ENCODE results near the gene NAP1L3.

DNA sequence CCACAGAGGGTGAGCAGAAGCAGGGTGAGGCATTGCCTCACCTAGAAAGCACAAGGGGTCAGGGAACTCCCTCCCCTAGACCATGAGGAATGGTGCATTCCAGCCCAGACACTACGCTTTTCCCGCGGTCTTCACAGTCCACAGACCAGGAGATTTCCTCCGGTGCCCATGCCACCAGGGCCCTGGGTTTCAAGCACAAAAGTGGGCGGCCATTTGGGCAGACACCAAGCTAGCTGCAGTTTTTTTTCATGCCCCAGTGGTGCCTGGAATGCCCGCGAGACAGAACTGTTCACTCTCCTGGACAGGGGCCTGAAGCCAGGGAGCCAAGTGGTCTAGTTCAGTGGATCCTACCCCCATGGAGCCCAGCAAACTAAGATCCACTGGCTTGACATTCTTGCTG is 12.8 kb downstream of the NAP1L3 start:
- TF ChIP-seq, protein P1, sequence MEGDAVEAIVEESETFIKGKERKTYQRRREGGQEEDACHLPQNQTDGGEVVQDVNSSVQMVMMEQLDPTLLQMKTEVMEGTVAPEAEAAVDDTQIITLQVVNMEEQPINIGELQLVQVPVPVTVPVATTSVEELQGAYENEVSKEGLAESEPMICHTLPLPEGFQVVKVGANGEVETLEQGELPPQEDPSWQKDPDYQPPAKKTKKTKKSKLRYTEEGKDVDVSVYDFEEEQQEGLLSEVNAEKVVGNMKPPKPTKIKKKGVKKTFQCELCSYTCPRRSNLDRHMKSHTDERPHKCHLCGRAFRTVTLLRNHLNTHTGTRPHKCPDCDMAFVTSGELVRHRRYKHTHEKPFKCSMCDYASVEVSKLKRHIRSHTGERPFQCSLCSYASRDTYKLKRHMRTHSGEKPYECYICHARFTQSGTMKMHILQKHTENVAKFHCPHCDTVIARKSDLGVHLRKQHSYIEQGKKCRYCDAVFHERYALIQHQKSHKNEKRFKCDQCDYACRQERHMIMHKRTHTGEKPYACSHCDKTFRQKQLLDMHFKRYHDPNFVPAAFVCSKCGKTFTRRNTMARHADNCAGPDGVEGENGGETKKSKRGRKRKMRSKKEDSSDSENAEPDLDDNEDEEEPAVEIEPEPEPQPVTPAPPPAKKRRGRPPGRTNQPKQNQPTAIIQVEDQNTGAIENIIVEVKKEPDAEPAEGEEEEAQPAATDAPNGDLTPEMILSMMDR (conservative IDR thresholded peaks at IDR 0.05 in 1 of 2, IDR thresholded peaks at IDR 0.05 in 1 of 2; ENCODE audit: extremely low read depth in 1 of 2, insufficient read depth in 1 of 2, low read depth in 1 of 2, low read length in 2 of 2): no peak
- no peak for TF ChIP-seq EZH2 (IDR thresholded peaks at IDR 0.05; ENCODE audit: borderline replicate concordance, low read length)
